ENCODE results near the gene RSKR. TPM values are rescaled to one million over a fixed set of nuclear protein-coding genes. Genes with fewer than 3 reads are reported as not detected.

RSKR gene
- total and polyA plus RNA-seq, 2 of the 4 experiments (the other 2 are of a cell fraction) = 2.2 to 6.8 TPM

DNA sequence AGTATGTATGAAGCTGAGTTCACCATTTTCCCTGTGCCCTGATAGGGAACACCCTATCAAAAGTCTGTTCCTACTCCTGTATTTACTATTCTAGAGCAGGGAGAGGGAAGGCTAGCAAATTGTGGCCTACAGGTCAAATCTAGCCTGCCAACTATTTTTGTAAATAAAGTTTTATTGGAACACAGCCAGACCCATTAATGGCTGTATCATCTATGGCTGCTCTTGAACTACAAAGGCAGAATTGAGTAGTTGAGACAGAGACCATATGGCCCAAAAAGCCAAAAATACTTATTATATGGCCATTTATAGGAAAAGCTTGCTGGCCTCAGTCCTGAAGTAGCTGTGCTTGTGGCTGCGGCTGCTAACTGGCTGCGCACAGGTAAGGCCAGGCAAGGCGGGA lies 33.0 kb downstream of the RSKR start:
- Histone ChIP-seq H3K23ac (ENCODE audit: low read depth, low read length) (no peak overlapping the region), H2BK5ac (ENCODE audit: low read depth, low read length, poor library complexity, severe bottlenecking) (no peak overlapping the region), H2AFZ (replicated peaks; ENCODE audit: low read length, poor library complexity) (no peak overlapping the region), H3K56ac (ENCODE audit: extremely low read depth, insufficient read depth, low read length) (no peak overlapping the region), H3K9me3 (ENCODE audit: control insufficient read depth, insufficient read depth, low read length) (no peaks in the 10 kb centered on the region), H3K4ac (ENCODE audit: low read depth, low read length) (no peak overlapping the region), H4K5ac (ENCODE audit: low read depth, low read length) (no peak overlapping the region), H3K18ac (ENCODE audit: low read depth, low read length) (no peak overlapping the region), H4K8ac (ENCODE audit: low read depth in 2 of 2, low read length in 2 of 2) (no peak overlapping the region), H3K4me3 (ENCODE audit: insufficient read depth, low read depth, low read length) (no peak overlapping the region), H2AK9ac (replicated peaks; ENCODE audit: low read depth, low read length, poor library complexity) (no peak overlapping the region), H3K27me3 (ENCODE audit: control insufficient read depth, insufficient read depth, low read length) (no peaks in the 10 kb centered on the region), H3K4me1 (ENCODE audit: control insufficient read depth, insufficient read depth, low read length) (peaks cover 1% of the 10 kb centered on the region; the same call in 1 of the 2 replicates), H3K27ac (ENCODE audit: insufficient read depth, low read length) (no peak overlapping the region), H2BK120ac (ENCODE audit: low read depth, low read length) (no peak overlapping the region), H3K9me1 (ENCODE audit: insufficient read depth, low read length) (peaks cover 5% of the 10 kb centered on the region; the same call in 1 of the 2 replicates), H4K20me1 (ENCODE audit: insufficient read depth, low read length) (no peaks in the 10 kb centered on the region), H2BK20ac (ENCODE audit: low read depth, low read length) (no peak overlapping the region), H2AK5ac (ENCODE audit: low read depth, low read length) (no peak overlapping the region), H3K4me2 (ENCODE audit: low read depth, low read length) (no peak overlapping the region), H3K14ac (replicated peaks; ENCODE audit: low read depth, low read length) (no peak overlapping the region), H2BK15ac (ENCODE audit: low read depth, low read length) (no peak overlapping the region), H3K9ac (ENCODE audit: low read depth, low read length) (no peak overlapping the region), H3K79me1 (ENCODE audit: low read depth in 1 of 2, low read length in 2 of 2) (peaks cover 0 to 12% of the 10 kb centered on the region in 2 experiments; a peak in 2 of 4 replicates), H4K91ac (ENCODE audit: insufficient read depth, low read depth, low read length) (no peak overlapping the region), H3K36me3 (ENCODE audit: control insufficient read depth, insufficient read depth, low read length) (peaks cover 29% of the 10 kb centered on the region)
- dilution Hi-C loops (cut with HindIII; ENCODE audit: low sequenced_read_pairs, unreplicated experiment) (no loop called here), intact Hi-C loops (cut with micrococcal nuclease) (no loop called here), in situ Hi-C loops (cut with MboI; ENCODE audit: low sequenced_read_pairs) (no loop called here)
- TF ChIP-seq RFX5 (IDR thresholded peaks at IDR 0.05; ENCODE audit: low read depth, low read length) (no peak), CHD1 (IDR thresholded peaks at IDR 0.05; ENCODE audit: low read depth, low read length) (no peak), SMC3 (IDR thresholded peaks at IDR 0.05; ENCODE audit: low read depth, low read length) (no peak)
- TF ChIP-seq, protein P1, sequence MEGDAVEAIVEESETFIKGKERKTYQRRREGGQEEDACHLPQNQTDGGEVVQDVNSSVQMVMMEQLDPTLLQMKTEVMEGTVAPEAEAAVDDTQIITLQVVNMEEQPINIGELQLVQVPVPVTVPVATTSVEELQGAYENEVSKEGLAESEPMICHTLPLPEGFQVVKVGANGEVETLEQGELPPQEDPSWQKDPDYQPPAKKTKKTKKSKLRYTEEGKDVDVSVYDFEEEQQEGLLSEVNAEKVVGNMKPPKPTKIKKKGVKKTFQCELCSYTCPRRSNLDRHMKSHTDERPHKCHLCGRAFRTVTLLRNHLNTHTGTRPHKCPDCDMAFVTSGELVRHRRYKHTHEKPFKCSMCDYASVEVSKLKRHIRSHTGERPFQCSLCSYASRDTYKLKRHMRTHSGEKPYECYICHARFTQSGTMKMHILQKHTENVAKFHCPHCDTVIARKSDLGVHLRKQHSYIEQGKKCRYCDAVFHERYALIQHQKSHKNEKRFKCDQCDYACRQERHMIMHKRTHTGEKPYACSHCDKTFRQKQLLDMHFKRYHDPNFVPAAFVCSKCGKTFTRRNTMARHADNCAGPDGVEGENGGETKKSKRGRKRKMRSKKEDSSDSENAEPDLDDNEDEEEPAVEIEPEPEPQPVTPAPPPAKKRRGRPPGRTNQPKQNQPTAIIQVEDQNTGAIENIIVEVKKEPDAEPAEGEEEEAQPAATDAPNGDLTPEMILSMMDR (conservative IDR thresholded peaks at IDR 0.05; ENCODE audit: low read depth, low read length) = no peak
- ATAC-seq (ENCODE audit: low read depth) (no peak), DNase-seq (no peak)
- ChIA-PET CTCF (no interaction called here), POLR2A (ENCODE audit: unreplicated experiment) (no interaction called here)
- no TSS peak for BruUV-seq (replicated peaks)
- WGBS, 2 experiments (ENCODE audit: extremely low coverage in 2 of 2, insufficient read length in 1 of 2) = no CpG with 5 or more reads among the region's 3 CpGs
